Stimulated activated naive CD8-positive, alpha-beta T cell treated with anti-CD3 and anti-CD28 coated beads, Interleukin-15, Interleukin-2, amounts not matched to agents 100 ng/mL and 50 ng/mL, for 24 hours (primary cell): ENCODE data around the gene IER5L.

Experiments
- H3K27ac Mint-ChIP-seq: one replicate; pipeline ENCODE4 v1.8.0; 2021; ENCODE audit warnings: mild to moderate bottlenecking, mixed read lengths
- H3K27me3 Mint-ChIP-seq: one replicate; pipeline ENCODE4 v1.8.0; 2021; ENCODE audit warnings: mixed read lengths
- H3K36me3 Mint-ChIP-seq: one replicate; pipeline ENCODE4 v1.8.0; 2021; ENCODE audit warnings: low read depth, mixed read lengths
- H3K4me1 Mint-ChIP-seq: one replicate; pipeline ENCODE4 v1.8.0; 2021; ENCODE audit warnings: low read depth, mixed read lengths
- H3K4me3 Mint-ChIP-seq: one replicate; pipeline ENCODE4 v1.8.0; 2021; ENCODE audit warnings: mild to moderate bottlenecking, mixed read lengths
- H3K9me3 Mint-ChIP-seq: one replicate; pipeline ENCODE4 v1.8.0; 2021; ENCODE audit warnings: mixed read lengths

Gene IER5L

GRCh38 chr9:129177443-129177790 lies 644 bp downstream of the IER5L start:
- peak overlapping the region; percentile 84 for H3K4me3 Mint-ChIP-seq
- peaks cover 11% of the 10 kb centered on the region for H3K27me3 Mint-ChIP-seq
- H3K4me1 Mint-ChIP-seq: peaks cover 13% of the 10 kb centered on the region
- H3K36me3 Mint-ChIP-seq: no peaks in the 10 kb centered on the region
- no peaks in the 10 kb centered on the region for H3K9me3 Mint-ChIP-seq
- no peak overlapping the region for H3K27ac Mint-ChIP-seq

GRCh38 chr9:129176701-129177442 lies 1.2 kb downstream of the IER5L start:
- Mint-ChIP-seq H3K27ac (peak overlapping the region; percentile 26), H3K4me1 (peaks cover 13% of the 10 kb centered on the region), H3K9me3 (no peaks in the 10 kb centered on the region), H3K36me3 (no peaks in the 10 kb centered on the region), H3K27me3 (peaks cover 15% of the 10 kb centered on the region), H3K4me3 (peak overlapping the region; percentile 84)

GRCh38 chr9:129175825-129176633 lies 2.0 kb downstream of the IER5L start:
- Mint-ChIP-seq H3K27me3 (peaks cover 11% of the 10 kb centered on the region), H3K27ac (peak overlapping the region; percentile 26), H3K36me3 (no peaks in the 10 kb centered on the region), H3K4me1 (peaks cover 13% of the 10 kb centered on the region), H3K9me3 (no peaks in the 10 kb centered on the region), H3K4me3 (peak overlapping the region; percentile 84)

GRCh38 chr9:129175515-129175824 lies 2.6 kb downstream of the IER5L start:
- H3K36me3 Mint-ChIP-seq: no peaks in the 10 kb centered on the region
- peak overlapping the region; percentile 84 for H3K4me3 Mint-ChIP-seq
- H3K4me1 Mint-ChIP-seq: peaks cover 13% of the 10 kb centered on the region
- H3K27me3 Mint-ChIP-seq: peaks cover 11% of the 10 kb centered on the region
- H3K27ac Mint-ChIP-seq: no peak overlapping the region
- H3K9me3 Mint-ChIP-seq: no peaks in the 10 kb centered on the region

GRCh38 chr9:129174724-129175514 lies 3.1 kb downstream of the IER5L start:
- Mint-ChIP-seq H3K4me3 (peak overlapping the region; percentile 84), H3K9me3 (no peaks in the 10 kb centered on the region), H3K36me3 (no peaks in the 10 kb centered on the region), H3K27ac (no peak overlapping the region), H3K4me1 (peaks cover 19% of the 10 kb centered on the region), H3K27me3 (peaks cover 11% of the 10 kb centered on the region)

- Mint-ChIP-seq H3K4me1 (peaks cover 20% of the 10 kb centered on the region), H3K9me3 (no peaks in the 10 kb centered on the region), H3K36me3 (no peaks in the 10 kb centered on the region), H3K27me3 (peaks cover 11% of the 10 kb centered on the region), H3K4me3 (peak overlapping the region; percentile 84), H3K27ac (no peak overlapping the region)
These were observed 3.8 kb downstream of the IER5L start for GRCh38 chr9:129174102-129174723.

- H3K27me3 Mint-ChIP-seq: peaks cover 8% of the 10 kb centered on the region
- no peaks in the 10 kb centered on the region for H3K9me3 Mint-ChIP-seq
- H3K4me3 Mint-ChIP-seq: no peak overlapping the region
These were observed 4.6 kb downstream of the IER5L start for GRCh38 chr9:129173296-129174101.

GRCh38 chr9:129172816-129173215 lies 5.2 kb downstream of the IER5L start:
- no peaks in the 10 kb centered on the region for H3K36me3 Mint-ChIP-seq
- peaks cover 8% of the 10 kb centered on the region for H3K27me3 Mint-ChIP-seq
- no peaks in the 10 kb centered on the region for H3K9me3 Mint-ChIP-seq
- H3K4me3 Mint-ChIP-seq: no peak overlapping the region
- no peak overlapping the region for H3K27ac Mint-ChIP-seq
- H3K4me1 Mint-ChIP-seq: peaks cover 21% of the 10 kb centered on the region

More at GRCh38 chr9:129173296-129174101, 4.6 kb downstream of the IER5L start:
- no peak overlapping the region for H3K27ac Mint-ChIP-seq
- H3K4me1 Mint-ChIP-seq: peaks cover 17% of the 10 kb centered on the region
- H3K36me3 Mint-ChIP-seq: no peaks in the 10 kb centered on the region

- Mint-ChIP-seq H3K9me3 (no peaks in the 10 kb centered on the region), H3K4me3 (no peak overlapping the region), H3K27ac (no peak overlapping the region), H3K27me3 (peaks cover 8% of the 10 kb centered on the region), H3K4me1 (peaks cover 27% of the 10 kb centered on the region), H3K36me3 (no peaks in the 10 kb centered on the region)
These were observed 5.9 kb downstream of the IER5L start for GRCh38 chr9:129171993-129172751.

- no peak overlapping the region for H3K27ac Mint-ChIP-seq
- H3K36me3 Mint-ChIP-seq: no peaks in the 10 kb centered on the region
- peaks cover 27% of the 10 kb centered on the region for H3K4me1 Mint-ChIP-seq
- no peak overlapping the region for H3K4me3 Mint-ChIP-seq
- no peaks in the 10 kb centered on the region for H3K9me3 Mint-ChIP-seq
- peaks cover 8% of the 10 kb centered on the region for H3K27me3 Mint-ChIP-seq
These were observed 7.8 kb downstream of the IER5L start for GRCh38 chr9:129170229-129170628.

GRCh38 chr9:129166623-129167557 lies 11.2 kb downstream of the IER5L start:
- H3K27me3 Mint-ChIP-seq: no peaks in the 10 kb centered on the region
- H3K9me3 Mint-ChIP-seq: no peaks in the 10 kb centered on the region
- peak overlapping the region; percentile 41 for H3K27ac Mint-ChIP-seq
- H3K4me3 Mint-ChIP-seq: peak overlapping the region; percentile 58
- no peaks in the 10 kb centered on the region for H3K36me3 Mint-ChIP-seq
- H3K4me1 Mint-ChIP-seq: peaks cover 23% of the 10 kb centered on the region

- Mint-ChIP-seq H3K27ac (no peak overlapping the region), H3K4me1 (peaks cover 19% of the 10 kb centered on the region), H3K27me3 (no peaks in the 10 kb centered on the region), H3K4me3 (no peak overlapping the region), H3K9me3 (no peaks in the 10 kb centered on the region), H3K36me3 (no peaks in the 10 kb centered on the region)
These were observed 12.9 kb downstream of the IER5L start for GRCh38 chr9:129165198-129165597.
